22Rv1 (cell line): ENCODE results near the gene METTL26.

ENCODE experiments used
- ZFX ChIP-seq: fragments of 450-650 bp; IDR thresholded peaks from 2 replicates; pipeline ENCODE4 v1.6.1; 2017; ENCODE audit warnings: antibody characterized with exemption, borderline replicate concordance
- TF ChIP-seq, protein P1 (sequence below): fragments of 450-650 bp; IDR thresholded peaks from 2 replicates; pipeline ENCODE4 v1.5.1; 2017; ENCODE audit warnings: mild to moderate bottlenecking

DNA sequence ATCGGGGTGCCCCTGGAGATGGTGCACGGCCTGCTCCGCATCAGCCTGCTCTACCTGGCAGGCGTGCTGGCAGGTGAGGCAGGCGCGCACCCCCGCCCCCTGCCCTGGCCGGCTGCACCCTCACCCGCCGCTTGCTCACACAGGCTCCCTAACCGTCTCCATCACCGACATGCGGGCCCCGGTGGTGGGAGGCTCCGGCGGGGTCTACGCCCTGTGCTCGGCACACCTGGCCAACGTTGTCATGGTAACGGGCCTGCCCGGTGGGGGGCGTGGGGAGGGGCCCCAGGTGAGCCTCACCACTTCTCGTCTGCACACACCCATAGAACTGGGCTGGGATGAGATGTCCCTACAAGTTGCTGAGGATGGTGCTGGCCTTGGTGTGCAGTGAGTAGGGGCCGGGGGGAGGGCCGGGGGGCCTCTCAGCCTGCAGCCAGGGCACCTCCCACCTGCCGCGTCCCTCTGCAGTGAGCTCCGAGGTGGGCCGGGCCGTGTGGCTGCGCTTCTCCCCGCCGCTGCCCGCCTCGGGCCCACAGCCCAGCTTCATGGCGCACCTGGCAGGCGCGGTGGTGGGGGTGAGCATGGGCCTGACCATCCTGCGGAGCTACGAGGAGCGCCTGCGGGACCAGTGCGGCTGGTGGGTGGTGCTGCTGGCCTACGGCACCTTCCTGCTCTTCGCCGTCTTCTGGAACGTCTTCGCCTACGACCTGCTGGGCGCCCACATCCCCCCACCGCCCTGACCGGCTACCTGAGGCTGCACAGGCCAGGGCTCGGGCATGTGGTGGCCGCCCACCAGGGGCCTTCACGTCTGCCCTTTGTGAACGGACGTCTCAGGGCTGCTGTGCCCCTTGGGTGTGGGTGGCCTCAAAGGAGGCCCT is 41.4 kb upstream of the METTL26 start:
- TF ChIP-seq, protein P1, sequence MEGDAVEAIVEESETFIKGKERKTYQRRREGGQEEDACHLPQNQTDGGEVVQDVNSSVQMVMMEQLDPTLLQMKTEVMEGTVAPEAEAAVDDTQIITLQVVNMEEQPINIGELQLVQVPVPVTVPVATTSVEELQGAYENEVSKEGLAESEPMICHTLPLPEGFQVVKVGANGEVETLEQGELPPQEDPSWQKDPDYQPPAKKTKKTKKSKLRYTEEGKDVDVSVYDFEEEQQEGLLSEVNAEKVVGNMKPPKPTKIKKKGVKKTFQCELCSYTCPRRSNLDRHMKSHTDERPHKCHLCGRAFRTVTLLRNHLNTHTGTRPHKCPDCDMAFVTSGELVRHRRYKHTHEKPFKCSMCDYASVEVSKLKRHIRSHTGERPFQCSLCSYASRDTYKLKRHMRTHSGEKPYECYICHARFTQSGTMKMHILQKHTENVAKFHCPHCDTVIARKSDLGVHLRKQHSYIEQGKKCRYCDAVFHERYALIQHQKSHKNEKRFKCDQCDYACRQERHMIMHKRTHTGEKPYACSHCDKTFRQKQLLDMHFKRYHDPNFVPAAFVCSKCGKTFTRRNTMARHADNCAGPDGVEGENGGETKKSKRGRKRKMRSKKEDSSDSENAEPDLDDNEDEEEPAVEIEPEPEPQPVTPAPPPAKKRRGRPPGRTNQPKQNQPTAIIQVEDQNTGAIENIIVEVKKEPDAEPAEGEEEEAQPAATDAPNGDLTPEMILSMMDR, result no peak
- TF ChIP-seq ZFX, result no peak
